ENCODE measurements around the gene ZNF775. TPM values are rescaled to one million over a fixed set of nuclear protein-coding genes. Genes with fewer than 3 reads are reported as not detected.

ZNF775 gene
- total RNA-seq, 1 donor from 2014 or later = 3.0 TPM

GRCh38 chr7:150358988-150359621 is 20.0 kb upstream of the ZNF775 start:
- Histone ChIP-seq H4K20me1 (ENCODE audit: low read depth) (no peaks in the 10 kb centered on the region), H3K36me3 (no peaks in the 10 kb centered on the region), H3K9ac (no peak overlapping the region), H2AFZ (replicated peaks) (no peak overlapping the region), H3K4me3 (no peak overlapping the region), H3K4me2 (no peak overlapping the region), H3K27ac (no peak overlapping the region), H3K27me3 (no peaks in the 10 kb centered on the region), H3F3A (ENCODE audit: low read depth) (peaks cover 21% of the 10 kb centered on the region), H3K4me1 (peaks cover 14% of the 10 kb centered on the region), H3K9me3 (ENCODE audit: low read depth) (no peaks in the 10 kb centered on the region), H3K79me2 (ENCODE audit: low read depth) (no peaks in the 10 kb centered on the region)
- Mint-ChIP-seq H3K4me1 (peaks cover 42% of the 10 kb centered on the region), H3K36me3 (no peaks in the 10 kb centered on the region), H3K27me3 (ENCODE audit: insufficient read depth, low read depth) (peaks cover 16% of the 10 kb centered on the region), H3K27ac (no peak overlapping the region), H3K9me3 (peaks cover 2% of the 10 kb centered on the region), H3K4me3 (peak overlapping the region; percentile 41)
- no peak for TF ChIP-seq CTCF (IDR thresholded peaks at IDR 0.05)
- TF ChIP-seq EZH2phosphoT487 (IDR thresholded peaks at IDR 0.05) = no peak
- no peak for TF ChIP-seq EZH2 (IDR thresholded peaks at IDR 0.05)
- DNase-seq (ENCODE audit: low spot score) = no peak

GRCh38 chr7:150359622-150360362 is 19.3 kb upstream of the ZNF775 start:
- peak overlapping the region; percentile 86 for H3K27ac Mint-ChIP-seq
- no peak overlapping the region for H3K9ac ChIP-seq

GRCh38 chr7:150360363-150361058 is 18.6 kb upstream of the ZNF775 start:
- Histone ChIP-seq H3K4me1 (peaks cover 14% of the 10 kb centered on the region), H3K4me3 (no peak overlapping the region), H3K36me3 (no peaks in the 10 kb centered on the region), H2AFZ (replicated peaks) (no peak overlapping the region), H3K4me2 (no peak overlapping the region), H3K9ac (no peak overlapping the region), H4K20me1 (ENCODE audit: low read depth) (no peaks in the 10 kb centered on the region), H3K27ac (no peak overlapping the region), H3K9me3 (ENCODE audit: low read depth) (no peaks in the 10 kb centered on the region), H3K79me2 (ENCODE audit: low read depth) (no peaks in the 10 kb centered on the region), H3K27me3 (no peaks in the 10 kb centered on the region), H3F3A (ENCODE audit: low read depth) (peaks cover 21% of the 10 kb centered on the region)
- peaks cover 44% of the 10 kb centered on the region for H3K4me1 Mint-ChIP-seq
- no peak for DNase-seq (ENCODE audit: low spot score)
- H3K4me3 Mint-ChIP-seq = peak overlapping the region; percentile 70
- H3K27me3 Mint-ChIP-seq (ENCODE audit: insufficient read depth, low read depth) = peaks cover 13% of the 10 kb centered on the region
- H3K9me3 Mint-ChIP-seq = peaks cover 2% of the 10 kb centered on the region
- H3K36me3 Mint-ChIP-seq = no peaks in the 10 kb centered on the region
- no peak for TF ChIP-seq CTCF (IDR thresholded peaks at IDR 0.05)
- TF ChIP-seq EZH2 (IDR thresholded peaks at IDR 0.05) = no peak
- no peak for TF ChIP-seq EZH2phosphoT487 (IDR thresholded peaks at IDR 0.05)
- no peak overlapping the region for H3K27ac Mint-ChIP-seq

More at GRCh38 chr7:150359622-150360362, 19.3 kb upstream of the ZNF775 start:
- Histone ChIP-seq H3F3A (ENCODE audit: low read depth) (peaks cover 21% of the 10 kb centered on the region), H3K4me3 (no peak overlapping the region), H3K4me1 (peaks cover 14% of the 10 kb centered on the region), H3K9me3 (ENCODE audit: low read depth) (no peaks in the 10 kb centered on the region), H4K20me1 (ENCODE audit: low read depth) (no peaks in the 10 kb centered on the region), H3K36me3 (no peaks in the 10 kb centered on the region), H3K27me3 (no peaks in the 10 kb centered on the region), H3K4me2 (no peak overlapping the region), H3K79me2 (ENCODE audit: low read depth) (no peaks in the 10 kb centered on the region), H3K27ac (no peak overlapping the region), H2AFZ (replicated peaks) (no peak overlapping the region)
- Mint-ChIP-seq H3K27me3 (ENCODE audit: insufficient read depth, low read depth) (peaks cover 13% of the 10 kb centered on the region), H3K9me3 (peaks cover 2% of the 10 kb centered on the region), H3K4me1 (peaks cover 43% of the 10 kb centered on the region), H3K4me3 (peak overlapping the region; percentile 70), H3K36me3 (no peaks in the 10 kb centered on the region)
- no peak for TF ChIP-seq EZH2 (IDR thresholded peaks at IDR 0.05)
- no peak for TF ChIP-seq CTCF (IDR thresholded peaks at IDR 0.05)
- TF ChIP-seq EZH2phosphoT487 (IDR thresholded peaks at IDR 0.05) = no peak
- no peak for DNase-seq (ENCODE audit: low spot score)
